ENCODE data around the gene CLDN1. TPM values are rescaled to one million over a fixed set of nuclear protein-coding genes. Genes with fewer than 3 reads are reported as not detected.

Gene CLDN1
- polyA plus RNA-seq, 1 of the 3 experiments (the other 2 are of a cell fraction), result 0.82 TPM

- no peaks in the 10 kb centered on the region for H3K9me2 ChIP-seq
- no peak overlapping the region for H3K4me3 ChIP-seq (ENCODE audit: low read depth in 2 of 2, low read length in 1 of 2)
- H4K20me1 ChIP-seq (ENCODE audit: insufficient read depth), result no peaks in the 10 kb centered on the region
- no peak for TF ChIP-seq CHD2 (IDR thresholded peaks at IDR 0.05; ENCODE audit: low read length, partially characterized antibody)
- H3K36me3 ChIP-seq (replicated peaks in 1 of 2; ENCODE audit: control insufficient read depth in 1 of 2, insufficient read depth in 2 of 2, low read length in 1 of 2), result no peaks in the 10 kb centered on the region
- no peak overlapping the region for H3K9ac ChIP-seq
- no peak overlapping the region for H3K4me2 ChIP-seq
- H3K27ac ChIP-seq (ENCODE audit: low read depth in 2 of 2, low read length in 1 of 2), result no peak overlapping the region
- no peaks in the 10 kb centered on the region; the same call in 1 of the 2 replicates for H3K27me3 ChIP-seq (ENCODE audit: insufficient read depth)
- DNase-seq, result no peak
- no peaks in the 10 kb centered on the region for H3K9me3 ChIP-seq
- H3K79me2 ChIP-seq (ENCODE audit: insufficient read depth), result no peaks in the 10 kb centered on the region
- ChIA-PET POLR2A (no interaction called here), CTCF (no interaction called here)
- 8% methylated on average over 3 of the region's 3 CpGs for WGBS (ENCODE audit: low lambda C conversion rate)
- no peaks in the 10 kb centered on the region for H3K4me1 ChIP-seq (ENCODE audit: control insufficient read depth in 1 of 2, insufficient read depth in 2 of 2, low read depth in 1 of 2, low read length in 1 of 2)
- no peaks in the 10 kb centered on the region for H3F3A ChIP-seq (replicated peaks; ENCODE audit: insufficient read depth)
- H2AFZ ChIP-seq (ENCODE audit: low read depth), result no peak overlapping the region
Measured at GRCh38 chr3:190306026-190306425, 16.2 kb downstream of the CLDN1 start.

GRCh38 chr3:190305406-190305805 is 16.8 kb downstream of the CLDN1 start:
- H3K9me3 ChIP-seq, result no peaks in the 10 kb centered on the region
- H3K27me3 ChIP-seq (ENCODE audit: insufficient read depth), result peaks cover 3% of the 10 kb centered on the region; the same call in 1 of the 2 replicates
- no peak overlapping the region for H3K9ac ChIP-seq
- POLR2A ChIA-PET, result no interaction called here
- no peaks in the 10 kb centered on the region for H4K20me1 ChIP-seq (ENCODE audit: insufficient read depth)
- H3K4me3 ChIP-seq (ENCODE audit: low read depth in 2 of 2, low read length in 1 of 2), result no peak overlapping the region
- H3K9me2 ChIP-seq, result no peaks in the 10 kb centered on the region
- H3K79me2 ChIP-seq (ENCODE audit: insufficient read depth), result no peaks in the 10 kb centered on the region
- no peak overlapping the region for H3K4me2 ChIP-seq
- no peaks in the 10 kb centered on the region for H3F3A ChIP-seq (replicated peaks; ENCODE audit: insufficient read depth)
- H3K27ac ChIP-seq (ENCODE audit: low read depth in 2 of 2, low read length in 1 of 2), result no peak overlapping the region
- CTCF ChIA-PET, result no interaction called here
- H3K36me3 ChIP-seq (replicated peaks in 1 of 2; ENCODE audit: control insufficient read depth in 1 of 2, insufficient read depth in 2 of 2, low read length in 1 of 2), result no peaks in the 10 kb centered on the region
- no peaks in the 10 kb centered on the region for H3K4me1 ChIP-seq (ENCODE audit: control insufficient read depth in 1 of 2, insufficient read depth in 2 of 2, low read depth in 1 of 2, low read length in 1 of 2)
- no peak for TF ChIP-seq REST (IDR thresholded peaks at IDR 0.05; ENCODE audit: low read depth, low read length)
- TF ChIP-seq RAD21 (IDR thresholded peaks at IDR 0.05; ENCODE audit: low read length), result no peak
- TF ChIP-seq SIN3A (IDR thresholded peaks at IDR 0.05; ENCODE audit: borderline replicate concordance, low read depth, low read length), result no peak
- no peak for TF ChIP-seq MAX (IDR thresholded peaks at IDR 0.05; ENCODE audit: low read depth)
- TF ChIP-seq PBX3 (IDR thresholded peaks at IDR 0.05), result no peak
- no peak for TF ChIP-seq FOXM1 (IDR thresholded peaks at IDR 0.05; ENCODE audit: low read depth)
- no peak for TF ChIP-seq RXRA (IDR thresholded peaks at IDR 0.05; ENCODE audit: borderline replicate concordance, low read depth)
- TF ChIP-seq USF2 (IDR thresholded peaks at IDR 0.05; ENCODE audit: borderline replicate concordance, low read depth, low read length), result no peak
- no peak for TF ChIP-seq MXI1 (IDR thresholded peaks at IDR 0.05; ENCODE audit: low read depth, low read length)
- no peak for TF ChIP-seq CHD2 (IDR thresholded peaks at IDR 0.05; ENCODE audit: low read length, partially characterized antibody)
- no peak for TF ChIP-seq POLR2AphosphoS5 (IDR thresholded peaks at IDR 0.05; ENCODE audit: low read depth, low read length)
- no peak for TF ChIP-seq GABPA (IDR thresholded peaks at IDR 0.05; ENCODE audit: low read depth)
- TF ChIP-seq FOSL2 (IDR thresholded peaks at IDR 0.05; ENCODE audit: borderline replicate concordance, low read depth), result no peak
- no peak for DNase-seq
- H2AFZ ChIP-seq (ENCODE audit: low read depth), result no peak overlapping the region

Measured in SK-N-SH (cell line).